IMR-90 (cell line): ENCODE results near the gene TEX48.

ENCODE experiments used
- TF ChIP-seq, protein P1 (sequence below): fragments of 150-350 bp; IDR thresholded peaks from 2 replicates; pipeline ENCODE4 v1.6.1; 2017; ENCODE audit warnings: mild to moderate bottlenecking, antibody characterized with exemption, low read length, low read depth
- TF ChIP-seq, protein P2 (sequence below): conservative IDR thresholded peaks from 2 replicates; pipeline ENCODE4 v1.5.1; 2012; ENCODE audit warnings: mild to moderate bottlenecking, low read depth, low read length, improper control_type of control experiment

DNA sequence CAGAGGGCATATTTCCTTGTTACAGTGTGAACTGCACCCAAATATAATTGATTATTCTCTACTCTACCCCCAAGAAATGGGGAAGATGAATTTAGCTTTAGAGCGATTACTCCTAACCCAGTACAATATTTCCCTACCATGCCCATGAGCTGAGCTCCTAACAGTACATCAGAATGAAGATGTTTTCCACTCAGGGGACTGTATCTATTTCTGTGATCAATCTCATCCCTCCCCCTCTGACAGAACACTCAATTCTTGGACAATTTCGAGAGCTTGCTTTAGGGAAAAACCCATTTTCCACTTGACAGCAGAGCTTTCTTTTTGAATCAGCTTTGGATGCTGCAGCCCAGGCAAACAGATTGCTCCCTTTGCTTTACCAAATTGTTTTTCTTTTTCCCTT is 24.7 kb upstream of the TEX48 start:
- TF ChIP-seq, protein P1, sequence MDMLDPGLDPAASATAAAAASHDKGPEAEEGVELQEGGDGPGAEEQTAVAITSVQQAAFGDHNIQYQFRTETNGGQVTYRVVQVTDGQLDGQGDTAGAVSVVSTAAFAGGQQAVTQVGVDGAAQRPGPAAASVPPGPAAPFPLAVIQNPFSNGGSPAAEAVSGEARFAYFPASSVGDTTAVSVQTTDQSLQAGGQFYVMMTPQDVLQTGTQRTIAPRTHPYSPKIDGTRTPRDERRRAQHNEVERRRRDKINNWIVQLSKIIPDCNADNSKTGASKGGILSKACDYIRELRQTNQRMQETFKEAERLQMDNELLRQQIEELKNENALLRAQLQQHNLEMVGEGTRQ, result no peak
- TF ChIP-seq, protein P2, sequence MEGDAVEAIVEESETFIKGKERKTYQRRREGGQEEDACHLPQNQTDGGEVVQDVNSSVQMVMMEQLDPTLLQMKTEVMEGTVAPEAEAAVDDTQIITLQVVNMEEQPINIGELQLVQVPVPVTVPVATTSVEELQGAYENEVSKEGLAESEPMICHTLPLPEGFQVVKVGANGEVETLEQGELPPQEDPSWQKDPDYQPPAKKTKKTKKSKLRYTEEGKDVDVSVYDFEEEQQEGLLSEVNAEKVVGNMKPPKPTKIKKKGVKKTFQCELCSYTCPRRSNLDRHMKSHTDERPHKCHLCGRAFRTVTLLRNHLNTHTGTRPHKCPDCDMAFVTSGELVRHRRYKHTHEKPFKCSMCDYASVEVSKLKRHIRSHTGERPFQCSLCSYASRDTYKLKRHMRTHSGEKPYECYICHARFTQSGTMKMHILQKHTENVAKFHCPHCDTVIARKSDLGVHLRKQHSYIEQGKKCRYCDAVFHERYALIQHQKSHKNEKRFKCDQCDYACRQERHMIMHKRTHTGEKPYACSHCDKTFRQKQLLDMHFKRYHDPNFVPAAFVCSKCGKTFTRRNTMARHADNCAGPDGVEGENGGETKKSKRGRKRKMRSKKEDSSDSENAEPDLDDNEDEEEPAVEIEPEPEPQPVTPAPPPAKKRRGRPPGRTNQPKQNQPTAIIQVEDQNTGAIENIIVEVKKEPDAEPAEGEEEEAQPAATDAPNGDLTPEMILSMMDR, result no peak
